Measurements from ENCODE around the gene STK24.

The STK24 gene

GRCh38 chr13:98505217-98505616 is 71.7 kb downstream of the STK24 start:
- H3K27me3 ChIP-seq (ENCODE audit: control insufficient read depth in 1 of 2, insufficient read depth in 2 of 2, low read length in 2 of 2), result no peaks in the 10 kb centered on the region
- no peaks in the 10 kb centered on the region for H3K9me3 ChIP-seq (ENCODE audit: low read length)
- no peak overlapping the region for H3K27ac ChIP-seq (ENCODE audit: low read depth, low read length)
- no peaks in the 10 kb centered on the region for H3K36me3 ChIP-seq (ENCODE audit: insufficient read depth, low read length)
- H3K4me3 ChIP-seq (ENCODE audit: low read depth in 1 of 2, low read length in 2 of 2), result no peak overlapping the region
- no peak overlapping the region for H3K9ac ChIP-seq (ENCODE audit: low read length)
- H3K4me1 ChIP-seq (ENCODE audit: insufficient read depth, low read length), result peaks cover 82% of the 10 kb centered on the region

DNA sequence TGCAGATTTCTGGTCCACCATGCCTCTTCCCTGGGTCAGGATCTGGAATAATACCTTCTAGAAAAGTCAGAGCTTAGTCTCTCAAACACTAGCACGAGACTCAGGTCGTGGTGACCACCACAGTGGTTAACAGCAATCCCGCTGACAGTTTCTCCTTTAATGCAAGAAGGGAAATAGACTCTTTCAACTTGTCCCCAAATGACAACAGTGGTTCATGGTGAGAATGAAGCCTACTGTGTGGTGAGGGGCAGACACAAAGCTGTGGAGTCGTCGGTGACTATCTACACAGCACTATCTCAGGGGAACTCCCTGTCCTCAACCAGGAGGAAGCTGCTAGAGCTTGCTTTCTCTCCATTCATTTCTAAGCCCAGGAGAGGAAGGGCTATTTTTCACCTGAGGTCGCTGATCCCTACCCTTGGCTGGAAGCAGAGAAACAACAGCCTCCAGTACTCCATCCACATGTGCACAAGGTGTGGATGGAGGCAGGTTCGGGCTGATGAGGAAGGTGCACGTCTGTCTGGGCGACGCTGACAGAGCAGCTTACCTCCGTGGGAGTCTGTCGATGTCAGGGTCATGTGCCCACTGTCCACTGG is 72.4 kb downstream of the STK24 start:
- no peaks in the 10 kb centered on the region for H3K27me3 ChIP-seq (ENCODE audit: control insufficient read depth in 1 of 2, insufficient read depth in 2 of 2, low read length in 2 of 2)
- peaks cover 79% of the 10 kb centered on the region for H3K4me1 ChIP-seq (ENCODE audit: insufficient read depth, low read length)
- no peaks in the 10 kb centered on the region for H3K9me3 ChIP-seq (ENCODE audit: low read length)
- no peak overlapping the region for H3K4me3 ChIP-seq (ENCODE audit: low read depth in 1 of 2, low read length in 2 of 2)
- peak overlapping the region; percentile 59 for H3K27ac ChIP-seq (ENCODE audit: low read depth, low read length)
- H3K9ac ChIP-seq (ENCODE audit: low read length), result peak overlapping the region; percentile 71
- no peaks in the 10 kb centered on the region for H3K36me3 ChIP-seq (ENCODE audit: insufficient read depth, low read length)

- Histone ChIP-seq H3K4me3 (ENCODE audit: low read depth in 1 of 2, low read length in 2 of 2) (peak overlapping the region in 1 of 2 donors; percentile 28), H3K9me3 (ENCODE audit: low read length) (no peaks in the 10 kb centered on the region), H3K9ac (ENCODE audit: low read length) (peak overlapping the region; percentile 71), H3K4me1 (ENCODE audit: insufficient read depth, low read length) (peaks cover 74% of the 10 kb centered on the region), H3K27me3 (ENCODE audit: control insufficient read depth in 1 of 2, insufficient read depth in 2 of 2, low read length in 2 of 2) (no peaks in the 10 kb centered on the region), H3K27ac (ENCODE audit: low read depth, low read length) (peak overlapping the region; percentile 59), H3K36me3 (ENCODE audit: insufficient read depth, low read length) (no peaks in the 10 kb centered on the region)
Observed at GRCh38 chr13:98504029-98504351, 72.9 kb downstream of the STK24 start.

DNA sequence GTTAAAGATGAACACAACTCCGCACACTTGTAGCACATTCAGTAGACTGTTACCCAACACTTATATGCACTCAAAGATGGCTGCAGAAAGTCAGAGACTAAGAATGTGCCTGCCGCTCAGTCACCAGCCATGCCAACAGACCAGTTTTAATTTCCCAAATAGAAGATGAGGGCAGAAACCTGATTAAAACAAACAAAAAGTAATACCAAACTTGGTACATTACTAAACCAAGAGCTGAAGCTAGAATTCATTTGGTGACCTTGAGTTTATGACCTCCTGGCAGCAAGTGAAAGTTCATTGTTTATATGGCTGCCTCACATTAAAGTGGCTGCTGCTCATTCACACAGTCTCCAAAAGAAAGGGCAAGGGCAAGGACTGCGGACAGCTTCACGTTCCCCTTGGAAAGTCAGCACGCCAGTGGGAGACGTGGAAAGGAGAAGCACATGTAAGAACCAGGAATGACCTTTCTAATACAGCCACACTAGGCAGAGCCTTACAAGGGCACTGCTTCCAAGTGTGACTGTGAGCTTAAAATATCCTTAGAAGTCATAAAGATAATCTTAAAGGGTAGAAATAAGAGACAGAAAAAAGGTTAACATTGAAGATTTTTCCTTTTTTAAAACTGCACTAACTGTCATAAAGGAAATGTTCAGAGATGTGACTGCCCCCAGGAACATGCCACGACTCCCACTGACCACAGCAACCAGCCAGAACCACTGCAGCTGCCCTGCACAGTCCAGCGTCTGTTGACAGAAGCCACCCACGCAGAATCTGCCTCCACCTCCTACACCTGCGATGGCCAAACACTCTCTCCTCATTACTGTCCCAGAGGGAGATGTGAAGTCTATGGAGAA is 73.5 kb downstream of the STK24 start:
- Histone ChIP-seq H3K4me3 (ENCODE audit: low read depth in 1 of 2, low read length in 2 of 2) (peak overlapping the region in 1 of 2 donors; percentile 28), H3K9me3 (ENCODE audit: low read length) (no peaks in the 10 kb centered on the region), H3K27ac (ENCODE audit: low read depth, low read length) (peak overlapping the region; percentile 59), H3K4me1 (ENCODE audit: insufficient read depth, low read length) (peaks cover 68% of the 10 kb centered on the region), H3K9ac (ENCODE audit: low read length) (peak overlapping the region; percentile 71), H3K36me3 (ENCODE audit: insufficient read depth, low read length) (peaks cover 2% of the 10 kb centered on the region), H3K27me3 (ENCODE audit: control insufficient read depth in 1 of 2, insufficient read depth in 2 of 2, low read length in 2 of 2) (no peaks in the 10 kb centered on the region)

GRCh38 chr13:98500963-98501421 is 75.9 kb downstream of the STK24 start:
- Histone ChIP-seq H3K27me3 (ENCODE audit: control insufficient read depth in 1 of 2, insufficient read depth in 2 of 2, low read length in 2 of 2) (no peaks in the 10 kb centered on the region), H3K4me3 (ENCODE audit: low read depth in 1 of 2, low read length in 2 of 2) (no peak overlapping the region), H3K27ac (ENCODE audit: low read depth, low read length) (no peak overlapping the region), H3K36me3 (ENCODE audit: insufficient read depth, low read length) (peaks cover 8% of the 10 kb centered on the region), H3K9me3 (ENCODE audit: low read length) (no peaks in the 10 kb centered on the region), H3K4me1 (ENCODE audit: insufficient read depth, low read length) (peaks cover 68% of the 10 kb centered on the region), H3K9ac (ENCODE audit: low read length) (no peak overlapping the region)

- H3K27ac ChIP-seq (ENCODE audit: low read depth, low read length), result peak overlapping the region; percentile 95
- H3K4me3 ChIP-seq (ENCODE audit: low read depth in 1 of 2, low read length in 2 of 2), result no peak overlapping the region
- no peaks in the 10 kb centered on the region for H3K27me3 ChIP-seq (ENCODE audit: control insufficient read depth in 1 of 2, insufficient read depth in 2 of 2, low read length in 2 of 2)
- peaks cover 8% of the 10 kb centered on the region for H3K36me3 ChIP-seq (ENCODE audit: insufficient read depth, low read length)
- peaks cover 62% of the 10 kb centered on the region for H3K4me1 ChIP-seq (ENCODE audit: insufficient read depth, low read length)
- H3K9me3 ChIP-seq (ENCODE audit: low read length), result no peaks in the 10 kb centered on the region
- H3K9ac ChIP-seq (ENCODE audit: low read length), result no peak overlapping the region
Observed at GRCh38 chr13:98496966-98497365, 79.9 kb downstream of the STK24 start.

- Histone ChIP-seq H3K9ac (ENCODE audit: low read length) (no peak overlapping the region), H3K4me1 (ENCODE audit: insufficient read depth, low read length) (peaks cover 61% of the 10 kb centered on the region), H3K27ac (ENCODE audit: low read depth, low read length) (peak overlapping the region; percentile 95)
Observed at GRCh38 chr13:98496479-98496791, 80.5 kb downstream of the STK24 start.

DNA sequence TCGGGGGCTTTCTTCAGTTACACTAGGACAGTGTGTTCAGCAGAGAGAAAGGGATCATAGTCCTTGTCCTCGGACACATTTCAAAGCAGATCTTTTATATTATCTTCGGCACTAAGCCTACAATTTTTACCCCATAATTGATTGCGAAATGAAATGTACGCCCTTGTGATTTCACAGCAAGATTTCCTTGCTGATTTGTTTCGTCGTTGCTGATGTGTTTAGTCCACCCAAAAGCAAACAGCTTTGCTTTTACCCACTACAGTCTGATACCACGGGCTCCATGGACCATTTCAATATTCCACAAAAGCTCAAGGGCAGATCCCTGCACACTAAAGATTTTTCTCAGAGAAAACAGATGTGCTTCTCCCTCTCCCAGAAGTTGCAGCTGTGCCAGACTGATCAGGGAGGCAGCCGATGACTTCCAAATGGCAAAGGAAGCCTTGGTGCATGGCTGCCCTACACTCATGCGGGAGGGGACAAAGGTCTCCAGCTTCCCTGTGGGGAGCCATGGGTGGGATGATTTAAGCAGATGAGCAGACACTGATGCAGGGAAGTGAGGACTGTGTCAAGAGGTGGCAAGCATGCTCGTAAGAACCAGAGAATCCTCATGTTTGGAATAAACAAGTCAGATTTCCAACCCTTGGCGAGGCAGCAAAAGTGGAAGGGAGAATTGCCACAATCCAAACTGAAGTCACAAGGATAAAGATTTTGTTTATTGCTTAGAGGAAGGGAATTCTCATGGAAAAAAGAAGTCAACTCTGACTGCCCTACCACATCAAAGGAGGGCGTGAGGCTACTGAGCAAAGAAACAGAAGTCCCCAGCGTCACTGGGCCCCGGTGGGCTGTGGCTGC is 81.1 kb downstream of the STK24 start:
- peak overlapping the region in 1 of 2 donors; percentile 2 for H3K4me3 ChIP-seq (ENCODE audit: low read depth in 1 of 2, low read length in 2 of 2)
- H3K9me3 ChIP-seq (ENCODE audit: low read length), result no peaks in the 10 kb centered on the region
- peak overlapping the region; percentile 95 for H3K27ac ChIP-seq (ENCODE audit: low read depth, low read length)
- H3K36me3 ChIP-seq (ENCODE audit: insufficient read depth, low read length), result peaks cover 8% of the 10 kb centered on the region
- no peaks in the 10 kb centered on the region for H3K27me3 ChIP-seq (ENCODE audit: control insufficient read depth in 1 of 2, insufficient read depth in 2 of 2, low read length in 2 of 2)
- H3K4me1 ChIP-seq (ENCODE audit: insufficient read depth, low read length), result peaks cover 67% of the 10 kb centered on the region
- H3K9ac ChIP-seq (ENCODE audit: low read length), result no peak overlapping the region

More at GRCh38 chr13:98496479-98496791, 80.5 kb downstream of the STK24 start:
- no peaks in the 10 kb centered on the region for H3K27me3 ChIP-seq (ENCODE audit: control insufficient read depth in 1 of 2, insufficient read depth in 2 of 2, low read length in 2 of 2)
- no peaks in the 10 kb centered on the region for H3K9me3 ChIP-seq (ENCODE audit: low read length)
- peaks cover 8% of the 10 kb centered on the region for H3K36me3 ChIP-seq (ENCODE audit: insufficient read depth, low read length)
- peak overlapping the region in 1 of 2 donors; percentile 2 for H3K4me3 ChIP-seq (ENCODE audit: low read depth in 1 of 2, low read length in 2 of 2)

DNA sequence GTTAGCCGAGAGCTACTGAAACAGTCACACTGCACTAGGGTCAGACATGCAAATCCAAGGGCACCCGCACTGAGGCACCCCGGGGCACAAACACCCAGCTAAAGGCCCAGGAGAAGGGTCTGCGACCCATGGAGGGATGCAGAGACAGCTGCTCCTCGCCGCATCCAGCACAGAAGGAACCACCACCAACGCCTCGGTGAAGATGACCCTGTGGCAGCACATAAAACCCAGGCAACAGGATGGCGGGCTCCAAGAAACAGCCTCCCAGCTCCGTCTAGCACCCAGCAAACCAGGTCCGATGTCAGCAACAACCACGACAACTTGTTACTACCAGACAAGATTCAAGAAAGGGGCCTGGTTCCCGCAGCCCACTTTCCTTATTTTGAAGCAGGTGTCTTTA is 82.1 kb downstream of the STK24 start:
- Histone ChIP-seq H3K4me3 (ENCODE audit: low read depth in 1 of 2, low read length in 2 of 2) (no peak overlapping the region), H3K36me3 (ENCODE audit: insufficient read depth, low read length) (peaks cover 8% of the 10 kb centered on the region), H3K27me3 (ENCODE audit: control insufficient read depth in 1 of 2, insufficient read depth in 2 of 2, low read length in 2 of 2) (no peaks in the 10 kb centered on the region), H3K4me1 (ENCODE audit: insufficient read depth, low read length) (peaks cover 76% of the 10 kb centered on the region), H3K27ac (ENCODE audit: low read depth, low read length) (peak overlapping the region; percentile 49), H3K9me3 (ENCODE audit: low read length) (no peaks in the 10 kb centered on the region), H3K9ac (ENCODE audit: low read length) (no peak overlapping the region)

DNA sequence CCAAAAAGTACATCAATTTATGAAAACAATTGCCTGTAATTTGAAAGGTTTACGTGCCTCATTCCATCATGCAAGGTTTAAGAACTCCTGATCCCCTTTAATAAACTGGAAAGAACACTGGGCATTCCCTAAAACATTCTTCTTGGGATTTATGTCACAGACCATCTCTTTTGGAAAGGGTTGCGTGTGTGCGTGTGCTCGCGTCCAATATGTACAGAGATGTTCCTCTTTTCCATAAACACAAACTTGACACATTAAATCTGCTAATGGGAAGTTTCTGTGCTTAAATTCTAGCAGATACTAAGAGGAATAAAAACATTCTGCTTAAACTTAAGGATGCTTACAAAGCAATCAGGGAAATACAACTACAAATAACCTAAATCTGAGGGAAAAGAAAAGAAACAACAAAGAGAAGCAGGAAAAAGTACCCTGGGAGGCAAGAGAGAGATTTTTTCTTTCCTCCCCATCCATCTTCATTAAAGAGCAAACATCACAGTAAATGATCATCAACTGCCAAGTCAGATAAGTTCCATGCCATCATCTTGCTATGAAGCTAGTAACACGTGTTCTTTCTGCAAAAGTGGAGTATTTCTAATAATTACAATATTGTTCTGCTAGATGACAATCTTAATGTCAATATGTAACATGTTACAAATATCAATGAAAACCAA is 83.7 kb downstream of the STK24 start:
- H3K36me3 ChIP-seq (ENCODE audit: insufficient read depth, low read length), result peaks cover 3% of the 10 kb centered on the region
- no peaks in the 10 kb centered on the region for H3K27me3 ChIP-seq (ENCODE audit: control insufficient read depth in 1 of 2, insufficient read depth in 2 of 2, low read length in 2 of 2)
- H3K4me1 ChIP-seq (ENCODE audit: insufficient read depth, low read length), result peaks cover 89% of the 10 kb centered on the region
- no peaks in the 10 kb centered on the region for H3K9me3 ChIP-seq (ENCODE audit: low read length)
- no peak overlapping the region for H3K27ac ChIP-seq (ENCODE audit: low read depth, low read length)
- no peak overlapping the region for H3K9ac ChIP-seq (ENCODE audit: low read length)
- no peak overlapping the region for H3K4me3 ChIP-seq (ENCODE audit: low read depth in 1 of 2, low read length in 2 of 2)

Measured in muscle layer of colon (tissue), 2 donors.